IMR-90 (cell line): ENCODE data around the gene POGLUT2. TPM values are rescaled to one million over a fixed set of nuclear protein-coding genes. Genes with fewer than 3 reads are reported as not detected.
A peak's percentile ranks its signal among the peaks of the same experiment; 100 is the strongest.

Experiments
- ATAC-seq: fragments of 200-7000 bp; cut with Tn5 transposase; 2 replicates; pipeline ENCODE4 v1.9.1; 2020; ENCODE audit warnings: low read depth, mild to moderate bottlenecking, moderate library complexity
- BruUV-seq: library from RNA; stranded (reverse); fragments of 400-500 nt; replicated peaks from 2 replicates; lab custom pipeline; 2021; lab: Mats Ljungman, UMichigan
- CTCF ChIA-PET: fragments of 300-600 bp; formaldehyde crosslinking; extraction: SDS; loops from one replicate; lab custom pipeline; 2021; ENCODE audit warnings: antibody characterized with exemption; lab: Yijun Ruan, JAX
- POLR2A ChIA-PET: fragments of 300-600 bp; sonication (Branson Sonifier 250); formaldehyde crosslinking; loops from one replicate; lab custom pipeline; 2022; ENCODE audit warnings: antibody characterized with exemption; ENCODE audit not compliant: unreplicated experiment; lab: Charles Lee
- DNase-seq: peaks from one replicate; pipeline ENCODE4 v3.0.0; 2013
- H2AFZ ChIP-seq: replicated peaks from 2 replicates; pipeline ENCODE3; 2013; ENCODE audit warnings: low read length, mild to moderate bottlenecking; ENCODE audit not compliant: poor library complexity
- H2AK5ac ChIP-seq: 2 replicates; pipeline ENCODE4 v1.6.1; 2013; ENCODE audit warnings: low read depth, low read length, inconsistent platforms
- H2AK9ac ChIP-seq: replicated peaks from 2 replicates; pipeline ENCODE3; 2013; ENCODE audit warnings: mild to moderate bottlenecking, low read depth, low read length, moderate library complexity; ENCODE audit not compliant: poor library complexity
- H2BK120ac ChIP-seq: 2 replicates; pipeline ENCODE4 v1.6.1; 2013; ENCODE audit warnings: low read depth, low read length, inconsistent platforms
- H2BK15ac ChIP-seq: 3 replicates; pipeline ENCODE4 v1.6.1; 2013; ENCODE audit warnings: low read depth, low read length, inconsistent platforms
- H2BK20ac ChIP-seq: 2 replicates; pipeline ENCODE4 v1.6.1; 2013; ENCODE audit warnings: low read depth, mild to moderate bottlenecking, inconsistent platforms, low read length, moderate library complexity
- H2BK5ac ChIP-seq: 2 replicates; pipeline ENCODE4 v1.6.1; 2013; ENCODE audit warnings: mild to moderate bottlenecking, low read depth, low read length, inconsistent platforms; ENCODE audit not compliant: poor library complexity, severe bottlenecking
- H3K14ac ChIP-seq: replicated peaks from 2 replicates; pipeline ENCODE4 v1.6.1; 2013; ENCODE audit warnings: low read depth, low read length, inconsistent platforms
- H3K18ac ChIP-seq: 2 replicates; pipeline ENCODE4 v1.6.1; 2013; ENCODE audit warnings: low read depth, low read length, control low read depth
- H3K23ac ChIP-seq: 2 replicates; pipeline ENCODE4 v1.6.1; 2013; ENCODE audit warnings: low read depth, low read length, inconsistent platforms
- H3K27ac ChIP-seq: 2 replicates; pipeline ENCODE4 v1.5.1; 2013; ENCODE audit warnings: mild to moderate bottlenecking, control low read depth, low read length; ENCODE audit not compliant: insufficient read depth
- H3K27me3 ChIP-seq: 2 replicates; pipeline ENCODE4 v1.6.1; 2013; ENCODE audit warnings: low read length; ENCODE audit not compliant: control insufficient read depth, insufficient read depth
- H3K36me3 ChIP-seq: 2 replicates; pipeline ENCODE4 v1.6.1; 2013; ENCODE audit warnings: low read length, mixed read lengths; ENCODE audit not compliant: control insufficient read depth, insufficient read depth
- H3K4ac ChIP-seq: 2 replicates; pipeline ENCODE4 v1.6.1; 2013; ENCODE audit warnings: low read depth, low read length, inconsistent platforms
- H3K4me1 ChIP-seq: 2 replicates; pipeline ENCODE4 v1.6.1; 2013; ENCODE audit warnings: low read length, mixed read lengths; ENCODE audit not compliant: control insufficient read depth, insufficient read depth
- H3K4me2 ChIP-seq: 2 replicates; pipeline ENCODE4 v1.6.1; 2013; ENCODE audit warnings: low read depth, mild to moderate bottlenecking, control low read depth, low read length, moderate library complexity
- H3K4me3 ChIP-seq: 2 replicates; pipeline ENCODE4 v1.5.1; 2013; ENCODE audit warnings: low read depth, mild to moderate bottlenecking, control low read depth, low read length, moderate library complexity; ENCODE audit not compliant: insufficient read depth
- H3K56ac ChIP-seq: 2 replicates; pipeline ENCODE4 v1.6.1; 2013; ENCODE audit warnings: low read length, inconsistent platforms; ENCODE audit not compliant: insufficient read depth; ENCODE audit errors: extremely low read depth
- H3K79me1 ChIP-seq, 2 experiments: 2 replicates each; pipeline ENCODE4 v1.6.1; 2013; ENCODE audit warnings: low read length in 2 of 2, inconsistent platforms in 1 of 2, low read depth in 1 of 2
- H3K9ac ChIP-seq: 2 replicates; pipeline ENCODE4 v1.6.1; 2013; ENCODE audit warnings: low read depth, low read length, control low read depth
- H3K9me1 ChIP-seq: 2 replicates; pipeline ENCODE4 v1.6.1; 2013; ENCODE audit warnings: low read length, inconsistent platforms; ENCODE audit not compliant: insufficient read depth
- H3K9me3 ChIP-seq: 2 replicates; pipeline ENCODE4 v1.6.1; 2013; ENCODE audit warnings: low read length; ENCODE audit not compliant: control insufficient read depth, insufficient read depth
- H4K20me1 ChIP-seq: 2 replicates; pipeline ENCODE4 v1.6.1; 2013; ENCODE audit warnings: low read length, inconsistent platforms; ENCODE audit not compliant: insufficient read depth
- H4K5ac ChIP-seq: 2 replicates; pipeline ENCODE4 v1.6.1; 2013; ENCODE audit warnings: mild to moderate bottlenecking, low read depth, low read length, control low read depth
- H4K8ac ChIP-seq, 2 experiments: 2 replicates each; pipeline ENCODE4 v1.6.1; 2013; ENCODE audit warnings: low read depth in 2 of 2, low read length in 2 of 2, control low read depth in 1 of 2, inconsistent platforms in 1 of 2
- H4K91ac ChIP-seq: 2 replicates; pipeline ENCODE4 v1.6.1; 2013; ENCODE audit warnings: low read depth, low read length, inconsistent platforms; ENCODE audit not compliant: insufficient read depth
- CEBPB ChIP-seq: IDR thresholded peaks from 2 replicates; pipeline ENCODE4 v1.6.1; 2012; ENCODE audit warnings: low read depth, low read length, improper control_type of control experiment
- MAFK ChIP-seq: IDR thresholded peaks from 2 replicates; pipeline ENCODE4 v1.6.1; 2012; ENCODE audit warnings: low read depth, low read length, improper control_type of control experiment
- MAZ ChIP-seq: IDR thresholded peaks from 2 replicates; pipeline ENCODE4 v1.6.1; 2012; ENCODE audit warnings: low read depth, mild to moderate bottlenecking, low read length, improper control_type of control experiment, moderate library complexity, borderline replicate concordance
- POLR2A ChIP-seq: IDR thresholded peaks from 2 replicates; pipeline ENCODE4 v1.6.1; 2012; ENCODE audit warnings: mild to moderate bottlenecking, low read depth, low read length
- RAD21 ChIP-seq: IDR thresholded peaks from 2 replicates; pipeline ENCODE4 v1.6.1; 2012; ENCODE audit warnings: low read length, improper control_type of control experiment
- dilution Hi-C: fragments of 300-500 bp; cut with HindIII; formaldehyde crosslinking; loops from one replicate; pipeline ENCODE4 v1.14.3; 2018; ENCODE audit warnings: low sequenced_read_pairs; ENCODE audit not compliant: unreplicated experiment
- in situ Hi-C: fragments of 300-500 bp; cut with MboI; formaldehyde crosslinking; loops from 3 replicates; pipeline ENCODE4 v1.14.3; 2019; ENCODE audit warnings: low sequenced_read_pairs, inconsistent platforms, mixed read lengths
- intact Hi-C: fragments of 100-400 bp; cut with micrococcal nuclease; formaldehyde crosslinking; loops from 2 replicates; pipeline ENCODE4 v1.10.0; 2022
- polyA plus RNA-seq, 3 experiments: library from polyadenylated mRNA; depleted of rRNA; stranded (reverse); fragments of >200 nt; gene quantifications; 2 replicates each; pipeline ENCODE4 v1.2.3, GENCODE V29; 2012; ENCODE audit warnings: low replicate concordance in 1 of 3
- total RNA-seq: library from RNA; depleted of rRNA; stranded (reverse); fragments of >200 nt; gene quantifications from 2 replicates; pipeline ENCODE4 v1.2.3, GENCODE V29; 2012
- TF ChIP-seq, protein P1 (sequence below): conservative IDR thresholded peaks from 2 replicates; pipeline ENCODE4 v1.5.1; 2012; ENCODE audit warnings: mild to moderate bottlenecking, low read depth, low read length, improper control_type of control experiment

POGLUT2 gene
- total and polyA plus RNA-seq, 2 of the 4 experiments (the other 2 are of a cell fraction): 10.6 to 14.3 TPM

GRCh38 chr13:102812611-102813287 lies 14.0 kb upstream of the POGLUT2 start:
- H4K5ac ChIP-seq: 0 out of 2 replicates have a peak overlapping the region, but pooled peaks have one; percentile 3
- TF ChIP-seq MAZ (no peak), MAFK (no peak), POLR2A (no peak), CEBPB (peak; percentile 26; the same call in 1 of the 2 replicates), RAD21 (no peak)
- TF ChIP-seq, protein P1, sequence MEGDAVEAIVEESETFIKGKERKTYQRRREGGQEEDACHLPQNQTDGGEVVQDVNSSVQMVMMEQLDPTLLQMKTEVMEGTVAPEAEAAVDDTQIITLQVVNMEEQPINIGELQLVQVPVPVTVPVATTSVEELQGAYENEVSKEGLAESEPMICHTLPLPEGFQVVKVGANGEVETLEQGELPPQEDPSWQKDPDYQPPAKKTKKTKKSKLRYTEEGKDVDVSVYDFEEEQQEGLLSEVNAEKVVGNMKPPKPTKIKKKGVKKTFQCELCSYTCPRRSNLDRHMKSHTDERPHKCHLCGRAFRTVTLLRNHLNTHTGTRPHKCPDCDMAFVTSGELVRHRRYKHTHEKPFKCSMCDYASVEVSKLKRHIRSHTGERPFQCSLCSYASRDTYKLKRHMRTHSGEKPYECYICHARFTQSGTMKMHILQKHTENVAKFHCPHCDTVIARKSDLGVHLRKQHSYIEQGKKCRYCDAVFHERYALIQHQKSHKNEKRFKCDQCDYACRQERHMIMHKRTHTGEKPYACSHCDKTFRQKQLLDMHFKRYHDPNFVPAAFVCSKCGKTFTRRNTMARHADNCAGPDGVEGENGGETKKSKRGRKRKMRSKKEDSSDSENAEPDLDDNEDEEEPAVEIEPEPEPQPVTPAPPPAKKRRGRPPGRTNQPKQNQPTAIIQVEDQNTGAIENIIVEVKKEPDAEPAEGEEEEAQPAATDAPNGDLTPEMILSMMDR: no peak
- ATAC-seq (peak; percentile 62), DNase-seq (peak; percentile 15)
- peaks cover 6% of the 10 kb centered on the region; the same call in 1 of the 2 replicates for H3K9me1 ChIP-seq
- H4K8ac ChIP-seq: peak overlapping the region in 1 of 2 experiments; percentile 83; a peak in 2 of 4 replicates
- ChIA-PET POLR2A (interaction anchor here (0.6 kb wide), 1 partner anchor 12 kb away, joined by 4 read pairs; no protein-coding TSS in a partner anchor), CTCF (interaction anchor here (0.8 kb wide), 1 partner anchor 24 kb away, joined by 3 read pairs; no protein-coding TSS in a partner anchor)
- H3K4ac ChIP-seq: peak overlapping the region; percentile 74
- no peak overlapping the region; the same call in 1 of the 2 replicates for H2AK5ac ChIP-seq
- peak overlapping the region; percentile 62; the same call in 1 of the 2 replicates for H2BK120ac ChIP-seq
- peak overlapping the region; percentile 4; the same call in 1 of the 2 replicates for H3K4me2 ChIP-seq
- H3K79me1 ChIP-seq: peaks cover 24 to 33% of the 10 kb centered on the region in 2 experiments
- no peak overlapping the region for H3K27ac ChIP-seq
- no peaks in the 10 kb centered on the region for H3K27me3 ChIP-seq
- no peak overlapping the region for H3K4me3 ChIP-seq
- H3K9me3 ChIP-seq: 0 out of 2 replicates have a peak, but pooled peaks cover 3% of the 10 kb centered on the region
- H2AFZ ChIP-seq: peak overlapping the region; percentile 48
- H4K20me1 ChIP-seq: no peaks in the 10 kb centered on the region
- no TSS peak for BruUV-seq
- peak overlapping the region; percentile 74 for H3K23ac ChIP-seq
- in situ Hi-C loops: no loop called here
- H3K14ac ChIP-seq: peak overlapping the region; percentile 79
- H3K56ac ChIP-seq: no peak overlapping the region; the same call in 1 of the 2 replicates
- H2BK15ac ChIP-seq: no peak overlapping the region
- peaks cover 5% of the 10 kb centered on the region; the same call in 1 of the 2 replicates for H3K36me3 ChIP-seq
- H2BK5ac ChIP-seq: no peak overlapping the region
- dilution Hi-C loops: no loop called here
- intact Hi-C loops: no loop called here
- H2AK9ac ChIP-seq: no peak overlapping the region
- no peak overlapping the region for H4K91ac ChIP-seq
- peak overlapping the region; percentile 2; the same call in 1 of the 2 replicates for H3K9ac ChIP-seq
- H3K18ac ChIP-seq: no peak overlapping the region
- H3K4me1 ChIP-seq: peaks cover 2% of the 10 kb centered on the region
- H2BK20ac ChIP-seq: no peak overlapping the region
